ENCODE data around the gene CDKAL1. TPM values are rescaled to one million over a fixed set of nuclear protein-coding genes. Genes with fewer than 3 reads are reported as not detected.

CDKAL1 gene
- total RNA-seq, 4 donors from 2014 or later: 10.1 to 22.0 (median 12.5) TPM

DNA sequence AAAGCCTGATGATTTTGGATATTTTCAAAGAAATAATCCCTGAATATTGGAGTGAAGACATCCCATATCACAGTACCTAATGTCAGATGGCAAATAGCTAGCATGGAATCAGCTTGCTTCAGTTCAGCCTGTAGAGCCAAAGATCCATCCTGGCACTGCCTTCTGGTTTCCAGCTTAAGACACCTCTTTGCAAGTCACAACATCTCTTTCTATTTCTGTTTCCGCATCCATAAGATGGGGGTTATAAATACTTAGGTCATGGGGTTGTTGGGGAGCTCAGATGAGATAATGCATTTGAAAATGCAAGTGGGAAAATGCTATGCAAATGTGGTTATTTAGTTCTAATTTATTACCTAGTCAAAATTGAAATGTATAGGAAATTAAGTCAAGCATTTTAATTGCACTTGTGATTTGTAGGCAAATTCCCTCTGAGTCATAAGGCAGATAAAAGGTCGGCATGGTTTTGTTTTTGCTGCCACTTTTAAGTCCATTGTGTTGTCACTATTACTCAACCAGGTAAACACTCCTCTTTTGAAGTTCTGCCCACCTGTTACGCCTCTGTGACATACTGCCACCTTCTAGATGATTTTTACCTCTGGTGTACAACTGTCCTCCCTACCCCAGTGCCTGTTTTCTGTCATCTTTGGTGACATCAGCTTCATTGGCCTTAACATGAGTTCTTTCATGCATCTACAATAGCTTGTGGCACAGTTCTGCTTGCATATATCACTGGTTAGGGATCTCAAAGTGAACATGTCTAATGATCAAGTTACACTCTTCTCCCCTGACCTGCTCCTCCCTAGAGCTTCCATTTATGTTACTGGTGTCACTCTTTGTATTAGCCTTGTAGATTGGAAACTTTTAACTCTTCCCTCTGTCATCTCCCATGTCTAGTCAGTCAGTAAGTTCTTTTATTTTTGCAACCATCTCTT lies 96.6 kb downstream of the CDKAL1 start:
- no peak for TF ChIP-seq POLR2AphosphoS5 (IDR thresholded peaks at IDR 0.05)
- TF ChIP-seq, protein P1, sequence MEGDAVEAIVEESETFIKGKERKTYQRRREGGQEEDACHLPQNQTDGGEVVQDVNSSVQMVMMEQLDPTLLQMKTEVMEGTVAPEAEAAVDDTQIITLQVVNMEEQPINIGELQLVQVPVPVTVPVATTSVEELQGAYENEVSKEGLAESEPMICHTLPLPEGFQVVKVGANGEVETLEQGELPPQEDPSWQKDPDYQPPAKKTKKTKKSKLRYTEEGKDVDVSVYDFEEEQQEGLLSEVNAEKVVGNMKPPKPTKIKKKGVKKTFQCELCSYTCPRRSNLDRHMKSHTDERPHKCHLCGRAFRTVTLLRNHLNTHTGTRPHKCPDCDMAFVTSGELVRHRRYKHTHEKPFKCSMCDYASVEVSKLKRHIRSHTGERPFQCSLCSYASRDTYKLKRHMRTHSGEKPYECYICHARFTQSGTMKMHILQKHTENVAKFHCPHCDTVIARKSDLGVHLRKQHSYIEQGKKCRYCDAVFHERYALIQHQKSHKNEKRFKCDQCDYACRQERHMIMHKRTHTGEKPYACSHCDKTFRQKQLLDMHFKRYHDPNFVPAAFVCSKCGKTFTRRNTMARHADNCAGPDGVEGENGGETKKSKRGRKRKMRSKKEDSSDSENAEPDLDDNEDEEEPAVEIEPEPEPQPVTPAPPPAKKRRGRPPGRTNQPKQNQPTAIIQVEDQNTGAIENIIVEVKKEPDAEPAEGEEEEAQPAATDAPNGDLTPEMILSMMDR (IDR thresholded peaks at IDR 0.05): no peak
- no peak for TF ChIP-seq EP300 (IDR thresholded peaks at IDR 0.05)
- TF ChIP-seq POLR2A (IDR thresholded peaks at IDR 0.05): no peak
- Histone ChIP-seq H3K27ac (no peak overlapping the region), H3K36me3 (no peaks in the 10 kb centered on the region), H3K27me3 (no peaks in the 10 kb centered on the region), H3K4me3 (no peak overlapping the region), H3K4me1 (no peaks in the 10 kb centered on the region), H3K9me3 (no peaks in the 10 kb centered on the region)
- DNase-seq (ENCODE audit: low spot score in 2 of 2): no peak
- 44% methylated on average over 3 of the region's 3 CpGs for whole genome bisulfite sequencing

DNA sequence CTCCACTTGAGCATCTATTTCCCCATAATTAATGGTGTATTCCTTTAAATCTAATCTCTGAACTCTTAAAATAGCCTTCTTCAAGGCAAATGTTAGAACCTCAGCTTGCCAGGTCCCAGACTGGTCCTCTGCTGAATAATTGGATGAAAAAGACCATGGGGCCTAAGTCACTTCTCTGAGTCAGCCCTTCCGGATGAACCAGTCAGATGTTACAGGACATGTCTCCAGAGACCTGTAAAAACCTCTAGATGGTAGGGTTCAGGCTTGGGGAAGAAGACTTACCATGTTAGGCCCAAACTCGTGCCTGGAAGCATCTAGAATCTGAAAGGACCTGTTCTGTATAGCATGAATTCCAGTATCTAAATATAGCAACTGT lies 97.3 kb downstream of the CDKAL1 start:
- H3K4me3 ChIP-seq: no peak overlapping the region
- no peak overlapping the region for H3K27ac ChIP-seq
- H3K27me3 ChIP-seq: no peaks in the 10 kb centered on the region
- DNase-seq (ENCODE audit: low spot score in 2 of 2): no peak
- no peaks in the 10 kb centered on the region for H3K36me3 ChIP-seq
- TF ChIP-seq, protein P1 (IDR thresholded peaks at IDR 0.05): no peak
- no peaks in the 10 kb centered on the region for H3K9me3 ChIP-seq
- 75% methylated on average over 2 of the region's 2 CpGs for WGBS
- no peaks in the 10 kb centered on the region for H3K4me1 ChIP-seq

DNA sequence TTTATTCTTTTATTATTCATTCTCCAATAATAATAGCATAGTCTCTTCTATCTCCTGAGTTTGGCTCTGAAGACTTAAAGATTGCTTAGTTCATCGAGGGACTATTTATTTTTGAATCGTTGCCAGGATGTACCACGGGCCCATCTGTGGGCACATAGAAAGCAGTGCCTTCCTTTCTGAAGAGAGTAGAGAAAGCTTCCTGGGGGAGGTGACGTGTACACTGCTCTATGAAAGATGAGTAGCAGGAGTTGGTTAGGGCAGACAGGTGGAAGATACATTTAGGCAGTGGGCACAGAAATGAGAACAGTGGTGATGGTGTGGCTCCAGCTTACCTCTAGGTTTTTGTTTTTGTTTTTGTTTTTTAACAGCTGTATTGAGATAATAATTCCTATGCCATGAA lies 98.4 kb downstream of the CDKAL1 start:
- Histone ChIP-seq H3K9me3 (no peaks in the 10 kb centered on the region), H3K36me3 (no peaks in the 10 kb centered on the region), H3K4me3 (no peak overlapping the region), H3K27ac (no peak overlapping the region), H3K27me3 (no peaks in the 10 kb centered on the region), H3K4me1 (no peaks in the 10 kb centered on the region)
- DNase-seq (ENCODE audit: low spot score in 2 of 2): no peak
- no peak for TF ChIP-seq POLR2AphosphoS5 (IDR thresholded peaks at IDR 0.05)
- no peak for TF ChIP-seq POLR2A (IDR thresholded peaks at IDR 0.05)
- TF ChIP-seq, protein P1 (IDR thresholded peaks at IDR 0.05): no peak
- TF ChIP-seq EP300 (IDR thresholded peaks at IDR 0.05): no peak
- WGBS: 90% methylated on average over 4 of the region's 4 CpGs

- H3K27ac ChIP-seq: no peak overlapping the region
- H3K4me3 ChIP-seq: no peak overlapping the region
- WGBS: 48% methylated on average over 2 of the region's 2 CpGs
- DNase-seq (ENCODE audit: low spot score in 2 of 2): no peak
- no peaks in the 10 kb centered on the region for H3K9me3 ChIP-seq
- no peak for TF ChIP-seq POLR2A (IDR thresholded peaks at IDR 0.05)
- TF ChIP-seq EP300 (IDR thresholded peaks at IDR 0.05): no peak
- no peak for TF ChIP-seq POLR2AphosphoS5 (IDR thresholded peaks at IDR 0.05)
- TF ChIP-seq, protein P1 (IDR thresholded peaks at IDR 0.05): no peak
- H3K27me3 ChIP-seq: no peaks in the 10 kb centered on the region
- no peaks in the 10 kb centered on the region for H3K36me3 ChIP-seq
- H3K4me1 ChIP-seq: no peaks in the 10 kb centered on the region
These were observed 99.5 kb downstream of the CDKAL1 start for GRCh38 chr6:20633566-20634340.

DNA sequence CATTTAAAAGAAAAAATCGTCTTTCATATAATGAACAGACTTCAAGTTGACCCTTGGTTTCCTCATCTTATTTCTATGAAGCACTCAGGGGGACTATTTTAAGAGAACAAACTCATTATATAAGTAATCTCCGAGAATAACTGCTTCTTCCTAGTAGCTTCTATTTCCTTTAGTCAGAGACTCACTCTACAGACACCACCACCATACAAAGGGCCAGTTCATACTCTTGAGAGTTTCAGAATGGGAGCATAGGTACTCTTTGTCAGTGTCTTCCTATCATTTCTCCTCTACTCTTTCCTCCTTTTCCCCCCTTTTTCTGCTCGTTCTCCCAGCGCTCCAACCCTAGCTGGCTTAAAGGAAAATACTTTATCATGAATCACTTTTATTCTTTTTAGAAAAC lies 104.9 kb downstream of the CDKAL1 start:
- DNase-seq (ENCODE audit: low spot score in 2 of 2): no peak
- H3K27ac ChIP-seq: no peak overlapping the region
- WGBS: 84% methylated on average over 4 of the region's 4 CpGs
- no peaks in the 10 kb centered on the region for H3K4me1 ChIP-seq
- H3K27me3 ChIP-seq: no peaks in the 10 kb centered on the region
- TF ChIP-seq POLR2A (IDR thresholded peaks at IDR 0.05): no peak
- TF ChIP-seq POLR2AphosphoS5 (IDR thresholded peaks at IDR 0.05): no peak
- TF ChIP-seq, protein P1 (IDR thresholded peaks at IDR 0.05): no peak
- no peak for TF ChIP-seq EP300 (IDR thresholded peaks at IDR 0.05)
- H3K36me3 ChIP-seq: no peaks in the 10 kb centered on the region
- no peak overlapping the region for H3K4me3 ChIP-seq
- no peaks in the 10 kb centered on the region for H3K9me3 ChIP-seq
